Trophoblast cell (in vitro differentiated cells and primary cell): ENCODE results near the gene PRSS38.

Source experiments
- DNase-seq, 2 donors: peaks; one replicate each; pipeline ENCODE4 v3.0.0-alpha.2; 2016
- H2AFZ ChIP-seq: 2 replicates; pipeline ENCODE4 v1.6.1; 2013; ENCODE audit warnings: low read length, moderate library complexity, mild to moderate bottlenecking; ENCODE audit not compliant: insufficient read depth, poor library complexity
- H2AK5ac ChIP-seq: 2 replicates; pipeline ENCODE4 v1.6.1; 2013; ENCODE audit warnings: mild to moderate bottlenecking, low read length
- H2BK120ac ChIP-seq: 2 replicates; pipeline ENCODE4 v1.6.1; 2013; ENCODE audit warnings: low read length, mild to moderate bottlenecking, moderate library complexity; ENCODE audit not compliant: insufficient read depth, poor library complexity
- H2BK12ac ChIP-seq: 2 replicates; pipeline ENCODE4 v1.6.1; 2013; ENCODE audit warnings: mild to moderate bottlenecking, low read length, moderate library complexity
- H2BK5ac ChIP-seq: 2 replicates; pipeline ENCODE4 v1.6.1; 2013; ENCODE audit warnings: low read length, low read depth, moderate library complexity, mild to moderate bottlenecking; ENCODE audit not compliant: poor library complexity
- H3K14ac ChIP-seq: 2 replicates; pipeline ENCODE4 v1.6.1; 2013; ENCODE audit warnings: mild to moderate bottlenecking, low read length
- H3K18ac ChIP-seq: 2 replicates; pipeline ENCODE4 v1.6.1; 2013; ENCODE audit warnings: mild to moderate bottlenecking, low read length
- H3K23ac ChIP-seq: 2 replicates; pipeline ENCODE4 v1.6.1; 2013; ENCODE audit warnings: low read length
- H3K27ac ChIP-seq: 2 replicates; pipeline ENCODE4 v1.5.1; 2013; ENCODE audit warnings: low read depth, mild to moderate bottlenecking, inconsistent platforms, low read length, moderate library complexity
- H3K27me3 ChIP-seq: 2 replicates; pipeline ENCODE4 v1.6.1; 2013; ENCODE audit warnings: inconsistent platforms, mild to moderate bottlenecking, low read length, moderate library complexity; ENCODE audit not compliant: insufficient read depth
- H3K36me3 ChIP-seq, 2 experiments: 1 replicate in 1 of 2; 2 replicates in 1 of 2; pipeline ENCODE4 v1.6.1; 2013; ENCODE audit warnings: low read length in 2 of 2, mild to moderate bottlenecking in 2 of 2, moderate library complexity in 1 of 2; ENCODE audit not compliant: insufficient read depth in 2 of 2, control insufficient read depth in 1 of 2
- H3K4ac ChIP-seq: 2 replicates; pipeline ENCODE4 v1.6.1; 2013; ENCODE audit warnings: low read depth, mild to moderate bottlenecking, low read length, moderate library complexity
- H3K4me1 ChIP-seq, 2 experiments: 1 replicate in 1 of 2; 2 replicates in 1 of 2; pipeline ENCODE4 v1.6.1; 2013; ENCODE audit warnings: low read length in 2 of 2, mild to moderate bottlenecking in 2 of 2, moderate library complexity in 1 of 2; ENCODE audit not compliant: insufficient read depth in 2 of 2, control insufficient read depth in 1 of 2
- H3K4me2 ChIP-seq: 2 replicates; pipeline ENCODE4 v1.6.1; 2013; ENCODE audit warnings: inconsistent platforms, mild to moderate bottlenecking, low read length, moderate library complexity
- H3K4me3 ChIP-seq: 2 replicates; pipeline ENCODE4 v1.5.1; 2013; ENCODE audit warnings: mild to moderate bottlenecking, low read depth, low read length, inconsistent platforms
- H3K79me1 ChIP-seq: one replicate; pipeline ENCODE4 v1.6.1; 2013; ENCODE audit warnings: low read length
- H3K79me2 ChIP-seq: 2 replicates; pipeline ENCODE4 v1.6.1; 2013; ENCODE audit warnings: low read length, mild to moderate bottlenecking; ENCODE audit not compliant: control insufficient read depth, insufficient read depth, poor library complexity
- H3K9ac ChIP-seq: 2 replicates; pipeline ENCODE4 v1.6.1; 2013; ENCODE audit warnings: mild to moderate bottlenecking, low read length
- H3K9me3 ChIP-seq: 2 replicates; pipeline ENCODE4 v1.6.1; 2013; ENCODE audit warnings: low read depth, mild to moderate bottlenecking, control low read depth, inconsistent platforms, low read length; ENCODE audit not compliant: insufficient read depth
- H4K12ac ChIP-seq: 2 replicates; pipeline ENCODE4 v1.6.1; 2013; ENCODE audit warnings: low read depth, mild to moderate bottlenecking, low read length, moderate library complexity
- H4K8ac ChIP-seq: 2 replicates; pipeline ENCODE4 v1.6.1; 2013; ENCODE audit warnings: low read depth, mild to moderate bottlenecking, low read length, moderate library complexity
- H4K91ac ChIP-seq: one replicate; pipeline ENCODE4 v1.6.1; 2013; ENCODE audit warnings: low read depth, mild to moderate bottlenecking, low read length, moderate library complexity
- WGBS: extraction: QIAGEN DNeasy Blood & Tissue Kit; methylation state at CpG from one replicate; pipeline ENCODE4 v1.1.7; 2013; ENCODE audit warnings: missing lambda C conversion rate; ENCODE audit not compliant: insufficient read length, insufficient coverage; ENCODE audit errors: extremely low coverage; 5-methylcytosine and 5-hydroxymethylcytosine counted together

Gene PRSS38

DNA sequence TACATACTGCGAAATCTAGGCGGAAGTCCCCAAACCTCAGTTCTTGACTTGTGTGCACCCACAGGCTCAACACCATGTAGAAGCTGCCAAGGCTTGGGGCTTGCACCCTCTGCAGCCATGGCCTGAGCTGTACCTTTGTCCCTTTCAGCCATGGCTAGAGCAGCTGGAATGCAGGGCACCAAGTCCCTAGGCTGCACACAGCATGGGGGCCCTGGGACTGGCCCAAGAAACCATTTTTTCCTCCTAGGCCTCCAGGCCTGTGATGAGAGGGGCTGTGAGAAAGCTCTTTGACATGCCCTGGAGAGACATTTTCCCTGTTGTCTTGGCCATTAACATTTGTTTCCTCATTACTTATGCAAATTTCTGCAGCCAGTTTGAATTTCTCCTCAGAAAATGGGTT, 1.5 kb upstream of the PRSS38 start:
- no peak overlapping the region for H3K9ac ChIP-seq
- no peak overlapping the region for H4K12ac ChIP-seq
- no peak overlapping the region for H3K4ac ChIP-seq
- H3K4me3 ChIP-seq = no peak overlapping the region
- H3K14ac ChIP-seq = no peak overlapping the region
- no peak for DNase-seq
- no peak overlapping the region for H4K91ac ChIP-seq
- peaks cover 28% of the 10 kb centered on the region for H3K9me3 ChIP-seq
- H2AK5ac ChIP-seq = no peak overlapping the region
- no peak overlapping the region for H2BK12ac ChIP-seq
- H3K4me2 ChIP-seq = no peak overlapping the region
- H3K36me3 ChIP-seq = no peaks in the 10 kb centered on the region
- no peaks in the 10 kb centered on the region for H3K4me1 ChIP-seq
- no peak overlapping the region for H2AFZ ChIP-seq
- no peak overlapping the region for H3K27ac ChIP-seq
- no peaks in the 10 kb centered on the region for H3K79me1 ChIP-seq
- H4K8ac ChIP-seq = no peak overlapping the region
- no peak overlapping the region for H2BK120ac ChIP-seq
- WGBS = no CpG with 5 or more reads among the region's 2 CpGs
- no peak overlapping the region for H3K23ac ChIP-seq
- H3K79me2 ChIP-seq = no peaks in the 10 kb centered on the region
- H2BK5ac ChIP-seq = no peak overlapping the region
- H3K27me3 ChIP-seq = no peaks in the 10 kb centered on the region
- no peak overlapping the region for H3K18ac ChIP-seq

DNA sequence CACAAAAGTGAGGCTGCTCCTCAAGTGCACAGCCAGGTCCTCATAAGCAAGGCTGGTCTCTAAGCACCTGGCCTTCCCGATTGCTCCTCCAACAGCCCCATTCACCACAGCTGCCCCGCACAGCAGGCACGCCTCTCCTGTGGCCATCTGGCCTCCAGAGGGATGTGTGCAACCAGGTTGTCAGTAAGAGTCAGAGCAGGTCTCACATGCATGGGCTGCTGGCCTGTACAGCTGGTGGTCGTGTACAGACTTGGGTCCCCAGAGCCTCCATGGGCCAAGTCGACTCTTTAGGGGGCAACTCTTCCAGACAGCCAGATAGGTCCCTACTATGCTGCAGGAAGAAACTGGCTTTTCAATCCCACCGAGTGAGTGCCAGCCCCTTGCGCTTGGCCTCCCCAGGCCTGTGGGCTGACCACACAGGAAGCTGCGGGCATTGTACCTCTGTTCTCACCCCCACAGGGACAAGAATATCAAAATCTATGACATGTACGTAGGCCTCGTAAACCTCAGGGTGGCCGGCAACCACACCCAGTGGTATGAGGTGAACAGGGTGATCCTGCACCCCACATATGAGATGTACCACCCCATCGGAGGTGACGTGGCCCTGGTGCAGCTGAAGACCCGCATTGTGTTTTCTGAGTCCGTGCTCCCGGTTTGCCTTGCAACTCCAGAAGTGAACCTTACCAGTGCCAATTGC, 1.4 kb downstream of the PRSS38 start:
- Histone ChIP-seq H4K91ac (no peak overlapping the region), H4K8ac (no peak overlapping the region), H3K27ac (no peak overlapping the region), H3K4me1 (no peaks in the 10 kb centered on the region), H4K12ac (no peak overlapping the region), H3K4me2 (no peak overlapping the region), H3K79me1 (no peaks in the 10 kb centered on the region), H3K18ac (no peak overlapping the region), H2AFZ (no peak overlapping the region), H3K79me2 (no peaks in the 10 kb centered on the region), H3K27me3 (no peaks in the 10 kb centered on the region), H3K4ac (no peak overlapping the region), H3K9ac (no peak overlapping the region), H2BK5ac (no peak overlapping the region), H3K36me3 (no peaks in the 10 kb centered on the region), H3K23ac (no peak overlapping the region), H2BK12ac (no peak overlapping the region), H3K4me3 (no peak overlapping the region), H3K14ac (no peak overlapping the region), H2AK5ac (no peak overlapping the region), H3K9me3 (peaks cover 28% of the 10 kb centered on the region), H2BK120ac (no peak overlapping the region)
- no peak for DNase-seq
- no CpG with 5 or more reads among the region's 16 CpGs for WGBS

DNA sequence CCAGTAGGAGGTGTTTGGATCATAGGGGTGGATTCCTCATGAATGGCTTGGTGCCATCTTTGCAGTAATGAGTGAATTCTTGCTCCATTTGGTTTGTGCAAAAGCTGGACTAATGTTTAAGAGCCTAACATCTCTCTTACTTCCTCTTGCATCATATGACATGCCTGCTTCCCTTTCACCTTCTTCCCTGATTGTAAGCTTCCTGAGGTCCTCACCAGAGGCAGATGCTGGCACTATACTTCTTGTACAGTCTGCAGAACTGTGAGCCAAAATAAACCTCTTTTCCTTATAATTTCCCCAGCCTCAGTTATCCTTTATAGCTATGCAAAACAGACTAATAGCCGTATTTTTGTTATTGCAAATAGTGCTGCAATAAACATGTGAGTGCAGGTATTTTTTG, 8.1 kb downstream of the PRSS38 start:
- no peak overlapping the region for H2AFZ ChIP-seq
- H3K27ac ChIP-seq = no peak overlapping the region
- no peak overlapping the region for H3K4ac ChIP-seq
- H3K36me3 ChIP-seq = no peaks in the 10 kb centered on the region
- DNase-seq = no peak
- no peak overlapping the region for H3K4me2 ChIP-seq
- H3K27me3 ChIP-seq = no peaks in the 10 kb centered on the region
- H3K9ac ChIP-seq = no peak overlapping the region
- no CpG with 5 or more reads among the region's 1 CpG for WGBS
- no peak overlapping the region for H2BK5ac ChIP-seq
- H3K9me3 ChIP-seq = peaks cover 3% of the 10 kb centered on the region
- H3K79me2 ChIP-seq = no peaks in the 10 kb centered on the region
- H4K12ac ChIP-seq = no peak overlapping the region
- no peak overlapping the region for H2AK5ac ChIP-seq
- no peak overlapping the region for H3K18ac ChIP-seq
- no peak overlapping the region for H4K91ac ChIP-seq
- no peak overlapping the region for H3K14ac ChIP-seq
- no peak overlapping the region for H3K4me3 ChIP-seq
- H3K4me1 ChIP-seq = no peaks in the 10 kb centered on the region
- H3K23ac ChIP-seq = no peak overlapping the region
- no peak overlapping the region for H2BK12ac ChIP-seq
- no peak overlapping the region for H2BK120ac ChIP-seq
- no peak overlapping the region for H4K8ac ChIP-seq
- no peaks in the 10 kb centered on the region for H3K79me1 ChIP-seq

DNA sequence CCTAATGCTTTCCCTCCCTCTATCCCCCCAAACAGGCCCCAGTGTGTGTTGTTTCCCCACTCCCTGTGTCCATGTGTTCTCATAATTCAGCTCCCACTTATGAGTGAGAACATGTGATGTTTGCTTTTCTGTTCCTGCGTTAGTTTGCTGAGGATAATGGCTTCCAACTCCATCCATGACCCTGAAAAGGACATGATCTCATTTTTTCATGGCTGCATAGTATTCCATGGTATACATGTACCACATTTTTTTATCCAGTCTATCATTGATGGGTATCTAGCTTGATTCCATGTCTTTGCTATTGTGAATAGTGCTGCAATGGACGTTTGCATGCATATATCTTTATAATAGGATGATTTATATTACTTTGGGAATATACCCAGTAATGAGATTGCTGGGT, 8.7 kb downstream of the PRSS38 start:
- no peak overlapping the region for H3K23ac ChIP-seq
- DNase-seq = no peak
- no peak overlapping the region for H3K9ac ChIP-seq
- no peak overlapping the region for H4K91ac ChIP-seq
- no peaks in the 10 kb centered on the region for H3K27me3 ChIP-seq
- H3K79me1 ChIP-seq = no peaks in the 10 kb centered on the region
- no peak overlapping the region for H3K18ac ChIP-seq
- H3K36me3 ChIP-seq = no peaks in the 10 kb centered on the region
- no peaks in the 10 kb centered on the region for H3K4me1 ChIP-seq
- no peak overlapping the region for H4K8ac ChIP-seq
- H2AFZ ChIP-seq = no peak overlapping the region
- no peak overlapping the region for H2BK120ac ChIP-seq
- H3K14ac ChIP-seq = no peak overlapping the region
- H2AK5ac ChIP-seq = no peak overlapping the region
- H3K27ac ChIP-seq = no peak overlapping the region
- H3K4me2 ChIP-seq = no peak overlapping the region
- H3K79me2 ChIP-seq = no peaks in the 10 kb centered on the region
- no peak overlapping the region for H3K4ac ChIP-seq
- peaks cover 4% of the 10 kb centered on the region for H3K9me3 ChIP-seq
- no CpG with 5 or more reads among the region's 2 CpGs for WGBS
- no peak overlapping the region for H4K12ac ChIP-seq
- no peak overlapping the region for H2BK5ac ChIP-seq
- H2BK12ac ChIP-seq = no peak overlapping the region
- no peak overlapping the region for H3K4me3 ChIP-seq
